HG02981 (cell line): ENCODE measurements around the gene CTDSP2.

Experiments
- ATAC-seq: cut with Tn5 transposase; IDR thresholded peaks from one replicate; pipeline ENCODE4 v1.9.1; 2021; ENCODE audit warnings: mild to moderate bottlenecking, moderate library complexity; ENCODE audit not compliant: unreplicated experiment

Gene CTDSP2

DNA sequence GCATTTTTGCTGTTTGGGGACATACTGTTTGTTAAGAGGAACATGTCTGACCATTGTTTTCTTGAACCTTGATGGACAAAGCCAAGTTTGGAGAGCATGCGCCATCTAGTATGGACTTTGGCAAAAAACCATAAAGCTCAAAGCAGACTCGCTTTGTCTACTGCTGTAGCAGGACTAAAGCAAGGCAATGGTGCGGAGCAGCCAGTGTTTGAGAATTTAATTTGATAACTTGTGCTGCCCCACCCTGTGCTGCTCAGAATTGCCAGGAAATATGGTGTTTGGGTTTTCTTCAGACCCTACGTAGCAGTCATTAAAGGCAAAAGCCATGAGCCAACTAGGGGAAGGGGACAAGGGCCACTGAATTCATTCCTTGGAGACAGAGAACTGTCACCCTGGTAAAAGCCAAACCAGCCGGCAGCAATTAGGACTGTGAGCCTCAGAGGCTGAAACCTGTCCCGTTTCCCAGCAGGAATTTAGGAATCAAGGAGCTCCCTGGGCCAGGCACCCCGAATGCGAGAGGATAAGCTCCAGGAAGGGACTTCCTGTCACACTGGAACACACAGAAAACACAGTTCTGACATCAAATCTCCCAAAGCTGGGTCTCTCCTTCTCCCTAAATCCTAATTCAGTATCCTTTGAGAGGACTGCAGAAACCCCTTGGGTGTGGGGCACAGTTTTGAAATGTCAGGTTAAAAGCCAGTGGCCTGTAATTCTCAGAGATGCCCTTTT is 29.1 kb downstream of the CTDSP2 start:
- no peak for ATAC-seq

GRCh38 chr12:57816855-57817151 is 29.7 kb downstream of the CTDSP2 start:
- no peak for ATAC-seq

- no peak for ATAC-seq
These were observed 30.3 kb downstream of the CTDSP2 start for GRCh38 chr12:57816001-57816854.

- ATAC-seq: no peak
These were observed 31.1 kb downstream of the CTDSP2 start for GRCh38 chr12:57815177-57816000.

GRCh38 chr12:57813971-57814772 is 32.4 kb downstream of the CTDSP2 start:
- no peak for ATAC-seq

GRCh38 chr12:57813111-57813970 is 33.2 kb downstream of the CTDSP2 start:
- no peak for ATAC-seq

GRCh38 chr12:57811028-57811755 is 35.3 kb downstream of the CTDSP2 start:
- ATAC-seq: no peak

DNA sequence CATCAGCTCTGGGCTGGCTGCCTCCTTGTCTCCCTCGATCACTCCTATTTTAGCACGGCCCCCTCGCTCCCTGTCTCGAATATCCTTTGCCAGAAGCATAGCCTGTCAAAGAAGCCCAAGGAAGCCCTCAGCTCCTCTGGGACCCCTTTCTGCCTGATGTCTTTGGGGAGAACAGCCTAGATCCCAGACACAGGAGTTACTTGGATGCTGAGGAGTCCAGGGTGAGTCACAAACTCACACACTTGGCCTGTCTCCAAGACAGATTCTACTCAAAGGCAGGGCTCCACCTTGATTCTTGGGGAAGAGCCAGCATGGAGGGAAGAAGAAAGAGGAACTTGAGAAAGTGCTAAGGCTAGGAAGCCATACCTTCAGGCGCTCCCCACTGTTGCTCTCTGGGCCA is 36.1 kb downstream of the CTDSP2 start:
- ATAC-seq: no peak

GRCh38 chr12:57809425-57809824 is 37.1 kb downstream of the CTDSP2 start:
- ATAC-seq: no peak

- ATAC-seq: no peak
These were observed 38.2 kb downstream of the CTDSP2 start for GRCh38 chr12:57808351-57808750.

DNA sequence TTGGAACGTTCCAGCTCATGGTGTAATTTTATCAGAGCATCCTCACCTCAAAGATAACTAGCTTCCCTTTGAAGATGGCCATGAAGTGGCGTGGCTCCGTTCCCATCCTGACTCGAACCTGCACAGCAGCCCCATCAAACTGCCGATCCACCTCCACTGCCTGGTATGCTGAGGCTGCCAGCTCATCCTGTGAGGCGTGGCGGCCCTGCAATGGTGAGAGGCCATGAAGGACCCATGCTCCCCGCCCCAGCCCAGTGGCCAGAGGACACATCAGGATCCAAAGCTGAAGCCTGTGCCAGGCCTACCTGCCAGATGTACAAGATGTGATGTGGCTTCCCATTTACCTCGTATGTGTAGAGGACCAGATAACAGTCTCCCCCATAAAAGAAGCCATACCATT is 39.2 kb downstream of the CTDSP2 start:
- ATAC-seq: no peak

GRCh38 chr12:57806677-57807076 is 39.9 kb downstream of the CTDSP2 start:
- ATAC-seq: no peak

- no peak for ATAC-seq
These were observed 43.1 kb downstream of the CTDSP2 start for GRCh38 chr12:57803319-57803893.

DNA sequence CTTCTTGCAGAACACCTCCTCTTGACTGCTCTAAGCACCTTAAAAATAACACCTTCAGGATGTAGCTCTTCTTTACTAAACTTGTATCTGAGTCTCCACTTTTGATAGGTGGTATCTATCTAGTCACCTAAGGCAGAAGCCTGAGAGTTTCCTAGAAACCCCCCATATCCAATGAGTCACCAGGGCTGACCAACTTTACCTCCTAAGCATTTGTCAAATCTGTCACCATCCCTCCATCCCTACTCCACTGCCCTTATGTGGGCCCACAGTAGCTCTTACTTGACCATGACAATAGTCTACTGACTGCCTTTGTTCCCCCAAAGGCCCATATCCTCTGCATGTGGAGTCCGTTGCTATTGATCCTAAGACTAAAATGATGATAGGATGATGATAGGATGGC is 43.9 kb downstream of the CTDSP2 start:
- no peak for ATAC-seq

- no peak for ATAC-seq
These were observed 45.6 kb downstream of the CTDSP2 start for GRCh38 chr12:57800965-57801364.

GRCh38 chr12:57797933-57798332 is 48.6 kb downstream of the CTDSP2 start:
- no peak for ATAC-seq

DNA sequence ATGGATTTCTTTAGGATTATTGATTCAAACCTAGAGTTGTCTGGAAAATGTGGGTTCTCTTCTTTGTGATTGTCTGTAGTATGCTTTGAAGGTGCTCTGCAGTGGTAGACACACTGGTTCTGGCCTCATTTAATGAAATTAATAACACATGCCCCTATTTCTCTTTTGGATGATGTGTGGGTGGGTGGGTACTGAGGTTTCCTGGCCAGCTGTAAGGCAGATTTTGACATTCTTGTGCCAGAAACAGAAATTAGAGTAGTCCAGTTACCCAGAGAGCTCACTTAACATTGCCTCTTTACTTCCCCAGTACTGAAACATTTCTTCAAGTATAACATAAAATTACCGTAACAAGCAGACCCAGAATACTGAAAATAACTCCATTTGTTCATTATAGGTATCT is 49.5 kb downstream of the CTDSP2 start:
- ATAC-seq: no peak

GRCh38 chr12:57795354-57795753 is 51.2 kb downstream of the CTDSP2 start:
- no peak for ATAC-seq

DNA sequence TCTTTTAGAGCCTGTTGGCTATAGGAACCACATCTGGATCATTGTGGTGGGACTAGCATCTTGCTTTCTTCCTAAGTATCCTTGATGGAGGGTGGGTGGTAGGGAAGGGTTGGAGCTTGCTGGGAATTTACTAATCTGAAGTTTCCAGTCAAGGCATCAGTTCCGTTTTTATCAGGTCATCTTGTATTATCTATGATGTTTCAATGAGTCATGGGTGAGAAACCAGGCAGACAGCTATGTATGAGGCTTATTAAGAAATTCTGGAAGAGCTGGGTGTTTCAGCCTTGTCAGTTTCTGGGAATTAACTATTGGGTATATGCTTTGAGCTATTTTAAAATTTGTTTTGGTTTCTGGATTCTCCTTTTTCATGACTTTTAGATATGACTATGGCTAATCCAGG is 52.6 kb downstream of the CTDSP2 start:
- ATAC-seq: no peak
